HL-60/S4 (cell line): Measurements from ENCODE around the gene KLHDC8B.
"Not testable (repeated sequence)": the region's sequence is repeated elsewhere in the genome, so short reads cannot be mapped to it uniquely, and the experiment has no call there.

Experiments
- in situ Hi-C: fragments of 300-500 bp; cut with MboI; formaldehyde crosslinking; loops from 2 replicates; pipeline ENCODE4 v1.14.3; 2022; ENCODE audit warnings: low sequenced_read_pairs

The KLHDC8B gene

DNA sequence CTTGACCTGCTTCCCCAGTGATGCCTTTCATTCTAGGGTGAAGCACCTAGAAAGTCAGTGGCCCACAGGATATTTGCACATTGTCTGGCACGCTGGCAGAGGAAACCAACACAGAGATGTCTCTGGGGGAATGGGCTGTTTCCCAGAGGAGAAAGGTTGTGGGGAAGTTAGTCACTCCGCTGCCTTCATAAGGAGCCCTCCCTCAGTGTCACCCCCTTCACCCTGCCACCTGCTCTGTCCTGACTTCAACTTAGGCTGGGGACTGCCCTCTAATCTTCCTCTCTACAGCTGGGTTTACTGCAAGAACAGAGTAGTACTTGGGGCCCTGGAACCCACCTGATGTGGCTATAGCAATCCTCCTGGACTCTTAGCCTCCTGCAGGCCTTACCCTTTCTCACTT, 5.7 kb downstream of the KLHDC8B start:
- in situ Hi-C loops = no loop called here

DNA sequence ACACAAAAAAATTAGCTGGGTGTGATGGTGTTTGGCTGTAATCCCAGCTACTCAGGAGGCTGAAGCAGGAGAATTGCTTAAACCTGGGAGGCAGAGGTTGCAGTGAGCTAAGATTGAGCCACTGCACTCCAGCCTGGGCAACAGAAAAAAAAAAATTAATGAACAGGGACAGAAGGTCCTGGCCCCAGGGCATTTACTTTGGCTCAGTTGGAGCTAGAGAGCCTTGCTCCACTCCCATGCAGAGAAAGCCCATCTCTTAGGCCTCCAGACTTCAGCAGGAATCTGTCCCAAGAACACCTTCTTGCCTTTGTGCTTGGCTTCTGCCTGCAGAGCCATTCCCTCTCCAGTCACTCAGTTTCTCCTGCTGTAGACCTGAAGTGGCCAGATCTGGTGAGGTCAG, 8.7 kb downstream of the KLHDC8B start:
- in situ Hi-C loops = no loop called here

DNA sequence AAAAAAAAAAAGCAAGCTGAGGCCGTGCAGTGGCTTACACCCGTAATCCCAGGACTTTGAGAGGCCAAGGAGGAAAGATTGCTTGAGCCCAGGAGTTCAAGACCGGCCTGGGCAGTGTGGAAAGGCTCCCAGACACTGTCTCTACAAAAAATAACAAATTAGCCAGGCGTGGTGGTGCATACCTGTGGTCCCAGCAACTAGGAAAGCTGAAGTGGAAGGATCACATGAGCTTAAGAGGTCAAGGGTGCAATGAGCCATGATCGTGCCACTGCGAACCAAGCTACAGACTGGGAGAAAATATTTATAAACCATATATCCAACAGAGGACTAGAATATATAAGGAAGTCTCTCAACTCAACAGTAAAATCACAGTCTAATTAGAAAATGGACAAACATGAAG, 10.0 kb downstream of the KLHDC8B start:
- in situ Hi-C loops = no loop called here

DNA sequence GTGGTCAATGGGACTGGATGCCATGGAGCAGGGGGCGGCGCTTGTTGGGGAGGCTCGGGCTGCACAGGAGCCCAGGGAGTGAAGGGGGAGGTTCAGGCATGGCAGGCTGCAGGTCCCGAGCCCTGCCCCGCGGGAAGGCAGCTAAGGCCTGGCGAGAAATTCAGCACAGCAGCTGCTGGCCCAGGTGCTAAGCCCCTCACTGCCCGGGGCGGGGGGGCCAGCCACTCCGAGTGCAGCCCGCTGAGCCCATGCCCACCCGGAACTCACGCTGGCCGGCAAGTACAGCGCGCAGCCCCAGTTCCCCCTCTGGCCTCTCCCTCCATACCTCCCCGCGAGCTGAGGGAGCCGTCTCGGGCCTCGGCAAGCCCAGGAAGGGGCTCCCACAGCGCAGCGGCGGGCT, 11.3 kb downstream of the KLHDC8B start:
- in situ Hi-C loops = no loop called here

DNA sequence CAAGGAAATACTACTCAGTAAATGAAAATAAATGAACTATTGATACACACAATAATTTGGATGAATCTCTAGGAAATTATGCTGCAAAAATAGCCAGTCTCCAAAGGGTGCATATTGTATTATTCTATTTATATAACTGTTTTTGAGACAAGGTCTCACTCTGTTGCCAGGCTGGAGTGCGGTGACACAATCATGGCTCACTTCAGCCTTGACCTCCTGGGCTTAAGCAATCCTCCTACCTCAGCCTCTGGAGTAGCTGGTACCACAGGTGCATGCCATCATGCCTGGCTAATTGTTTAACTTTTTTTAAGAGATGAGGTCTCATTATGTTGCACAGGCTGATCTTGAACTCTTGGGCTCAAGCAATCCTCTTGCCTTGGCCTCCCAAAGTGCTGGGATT, 12.5 kb downstream of the KLHDC8B start:
- in situ Hi-C loops = no loop called here

DNA sequence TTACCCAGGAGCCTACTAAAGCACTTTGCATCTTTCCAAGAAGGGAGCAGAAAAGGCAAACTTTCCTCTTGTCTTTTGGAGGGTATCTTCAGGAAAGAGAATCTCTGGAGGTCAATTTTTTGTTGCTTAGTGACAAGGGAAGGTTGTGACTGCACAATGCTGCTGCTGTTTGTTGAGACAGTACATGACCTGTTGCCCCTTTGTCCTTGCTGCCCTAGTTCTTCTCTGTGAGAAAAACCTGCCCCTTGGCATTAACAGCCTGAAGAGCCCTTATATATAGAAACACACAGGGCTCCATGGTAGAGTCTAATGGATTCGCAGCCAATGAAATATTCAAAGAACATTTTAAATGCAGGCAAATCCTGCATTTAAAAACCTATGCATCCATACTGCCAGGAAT, 20.3 kb downstream of the KLHDC8B start:
- in situ Hi-C loops = no loop called here

DNA sequence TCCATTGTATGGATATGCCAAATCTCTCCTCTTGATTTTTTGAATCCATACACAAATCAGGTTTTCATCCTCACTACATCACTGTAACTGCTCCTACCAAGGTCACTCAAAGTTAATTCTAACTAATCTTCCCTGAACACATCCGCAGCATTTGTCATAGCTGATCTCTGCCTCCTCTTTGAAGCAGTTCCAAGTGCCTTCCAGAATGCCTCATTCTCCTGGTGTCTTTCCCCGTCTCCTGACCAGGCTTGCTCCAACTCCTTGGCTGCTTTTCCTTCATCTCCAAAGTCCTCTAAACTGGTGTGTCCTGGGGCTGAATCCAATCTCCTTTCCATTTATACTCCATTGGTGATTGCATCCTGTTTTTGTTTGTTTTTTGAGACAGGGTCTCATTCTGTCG, 26.8 kb downstream of the KLHDC8B start:
- in situ Hi-C loops = no loop called here

DNA sequence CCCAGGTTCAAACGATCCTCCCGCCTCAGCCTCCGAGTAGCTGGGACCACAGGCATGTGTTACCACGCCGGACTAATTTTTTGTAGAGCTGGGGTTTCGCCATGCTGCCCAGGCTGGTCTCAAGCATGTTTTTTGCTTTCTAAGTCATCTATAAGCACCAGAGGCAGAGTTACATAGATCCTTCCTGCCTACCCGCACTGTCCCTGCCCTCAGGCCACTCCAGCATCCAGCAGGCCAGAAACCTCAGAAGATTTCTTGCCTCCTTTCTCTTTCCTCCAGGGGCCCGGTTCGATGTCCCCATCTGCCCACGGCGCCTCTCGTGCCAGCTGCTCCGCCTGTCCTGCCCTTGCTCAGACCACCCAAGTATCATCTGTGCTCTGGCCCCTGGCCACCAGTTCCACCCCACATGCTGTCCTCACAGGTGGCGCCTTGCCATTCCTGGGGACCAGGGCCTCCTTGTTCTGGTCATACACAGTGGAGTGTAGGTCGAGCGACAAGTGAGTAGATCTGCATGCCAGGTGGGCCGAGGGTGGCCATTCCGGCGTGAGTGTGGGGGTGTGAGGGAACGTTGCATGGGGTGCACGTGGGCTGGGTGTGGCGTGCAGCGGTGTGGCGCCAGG, 27.3 kb downstream of the KLHDC8B start:
- in situ Hi-C loops = no loop called here

DNA sequence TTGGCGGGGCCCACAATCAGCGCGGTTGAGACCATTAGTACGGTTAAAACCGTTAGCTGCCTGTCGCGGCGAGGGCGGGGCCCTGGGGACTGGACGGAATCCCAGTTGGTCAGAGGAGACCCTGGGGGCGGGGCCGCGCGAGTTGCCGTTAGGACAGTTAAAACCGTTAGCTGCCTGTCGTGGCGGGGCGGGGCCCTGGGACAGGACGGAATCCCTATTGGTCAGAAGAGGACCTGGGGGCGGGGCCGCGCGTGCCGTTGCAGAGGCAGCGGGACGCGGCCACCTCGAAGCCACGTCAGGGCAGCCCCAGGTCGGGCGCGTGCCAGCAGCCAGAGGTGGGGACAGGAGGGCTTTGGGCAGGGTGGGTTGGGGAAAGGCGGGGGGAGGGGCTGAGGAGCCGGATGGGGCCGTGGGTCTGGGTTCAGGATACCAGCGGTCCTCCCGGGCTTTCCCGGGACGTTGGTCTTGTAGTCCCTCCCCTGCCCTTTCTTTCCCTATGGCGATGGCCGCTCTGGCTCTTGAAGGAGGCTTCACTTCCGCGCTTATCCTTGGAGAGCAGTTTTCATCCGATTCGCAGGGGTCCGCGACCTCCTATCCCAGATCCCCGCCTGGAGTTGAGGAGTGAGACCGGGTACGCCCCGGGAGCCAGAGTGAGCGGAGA, 28.0 kb downstream of the KLHDC8B start:
- in situ Hi-C loops = no loop called here

DNA sequence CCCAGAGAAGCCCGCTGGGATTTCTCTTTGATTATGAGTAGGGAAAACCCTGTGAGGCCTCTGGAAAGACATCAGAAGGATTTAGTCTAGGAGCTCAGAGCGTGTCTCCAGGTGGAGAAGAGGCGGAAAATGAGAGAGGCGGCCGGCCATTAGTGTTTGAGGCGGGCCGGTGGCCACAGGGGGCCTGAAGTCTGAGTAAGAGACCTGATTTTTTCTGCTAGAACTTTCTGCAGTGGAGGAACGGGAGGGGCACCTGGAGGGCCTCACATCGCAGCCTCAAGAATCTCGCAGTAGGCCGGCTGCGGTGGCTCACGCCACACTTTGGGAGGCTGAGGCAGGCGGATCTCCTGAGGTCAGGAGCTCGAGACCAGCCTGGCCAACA, 28.5 kb downstream of the KLHDC8B start:
- in situ Hi-C loops = no loop called here

DNA sequence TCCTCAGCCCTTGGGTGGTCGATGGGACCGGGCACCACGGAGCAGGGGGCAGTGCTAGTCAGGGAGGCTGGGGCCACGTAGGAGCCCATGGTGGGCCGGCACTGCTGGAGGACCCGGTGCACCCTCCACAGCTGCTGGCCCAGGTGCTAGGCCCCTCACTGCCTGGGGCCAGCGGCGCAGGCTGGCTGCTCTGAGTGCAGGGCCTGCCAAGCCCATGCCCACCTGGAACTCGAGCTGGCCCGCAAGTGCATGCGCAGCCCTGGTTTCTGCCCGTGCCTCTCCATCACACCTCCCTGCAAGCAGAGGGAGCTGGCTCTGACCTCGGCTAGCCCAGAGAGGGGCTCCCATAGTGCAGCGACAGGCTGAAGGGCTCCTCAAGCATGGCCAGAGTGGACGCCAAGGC, 42.1 kb downstream of the KLHDC8B start:
- in situ Hi-C loops = no loop called here

DNA sequence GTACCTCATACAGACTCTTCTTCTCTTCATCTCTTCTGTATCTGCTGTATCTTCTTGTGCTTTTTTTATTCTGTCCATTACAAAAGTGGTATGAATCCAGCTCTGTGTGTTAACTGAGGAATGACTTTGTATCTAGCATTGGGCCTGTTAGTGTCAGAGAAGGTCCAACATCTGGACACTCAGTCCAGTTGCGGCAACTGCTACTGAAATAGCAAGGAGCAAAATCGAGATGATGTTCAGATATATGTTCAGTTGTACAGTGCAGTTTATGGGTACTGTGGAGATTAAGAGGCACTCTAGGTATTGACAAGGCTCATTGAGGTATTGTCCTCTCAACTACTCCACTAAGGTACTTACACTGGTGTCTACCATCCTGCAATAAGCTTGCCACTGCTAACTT, 42.6 kb downstream of the KLHDC8B start:
- in situ Hi-C loops = no loop called here

DNA sequence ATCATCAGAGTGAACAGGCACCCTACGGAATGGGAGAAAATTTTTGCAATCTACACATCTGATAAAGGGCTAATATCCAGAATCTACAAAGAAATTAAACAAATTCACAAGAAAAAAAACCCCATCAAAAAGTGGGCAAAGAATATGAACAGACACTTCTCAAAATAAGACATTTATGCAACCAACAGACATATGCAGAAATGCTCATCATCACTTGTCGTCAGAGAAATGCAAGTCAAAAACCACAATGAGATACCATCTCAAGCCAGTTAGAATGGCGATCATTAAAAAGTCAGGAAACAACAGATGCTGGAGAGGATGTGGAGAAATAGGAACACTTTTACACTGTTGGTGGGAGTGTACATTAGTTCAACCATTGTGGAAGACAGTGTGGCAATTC, 45.3 kb downstream of the KLHDC8B start:
- in situ Hi-C loops = not testable (repeated sequence)

DNA sequence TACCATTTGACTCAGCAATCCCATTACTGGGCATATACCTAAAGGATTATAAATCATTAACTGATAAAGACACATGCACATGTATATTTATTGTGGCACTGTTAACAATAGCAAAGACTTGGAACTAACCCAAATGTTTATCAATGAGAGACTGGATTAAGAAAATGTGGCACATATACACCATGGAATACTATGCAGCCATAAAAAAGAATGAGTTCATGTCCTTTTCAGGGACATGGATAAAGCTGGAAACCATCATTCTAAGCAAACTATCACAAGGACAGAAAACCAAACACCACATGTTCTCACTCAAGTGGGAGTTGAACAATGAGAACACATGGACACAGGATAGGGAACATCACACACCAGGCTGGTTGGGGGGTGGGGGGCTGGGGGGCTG, 45.7 kb downstream of the KLHDC8B start:
- in situ Hi-C loops = not testable (repeated sequence)

DNA sequence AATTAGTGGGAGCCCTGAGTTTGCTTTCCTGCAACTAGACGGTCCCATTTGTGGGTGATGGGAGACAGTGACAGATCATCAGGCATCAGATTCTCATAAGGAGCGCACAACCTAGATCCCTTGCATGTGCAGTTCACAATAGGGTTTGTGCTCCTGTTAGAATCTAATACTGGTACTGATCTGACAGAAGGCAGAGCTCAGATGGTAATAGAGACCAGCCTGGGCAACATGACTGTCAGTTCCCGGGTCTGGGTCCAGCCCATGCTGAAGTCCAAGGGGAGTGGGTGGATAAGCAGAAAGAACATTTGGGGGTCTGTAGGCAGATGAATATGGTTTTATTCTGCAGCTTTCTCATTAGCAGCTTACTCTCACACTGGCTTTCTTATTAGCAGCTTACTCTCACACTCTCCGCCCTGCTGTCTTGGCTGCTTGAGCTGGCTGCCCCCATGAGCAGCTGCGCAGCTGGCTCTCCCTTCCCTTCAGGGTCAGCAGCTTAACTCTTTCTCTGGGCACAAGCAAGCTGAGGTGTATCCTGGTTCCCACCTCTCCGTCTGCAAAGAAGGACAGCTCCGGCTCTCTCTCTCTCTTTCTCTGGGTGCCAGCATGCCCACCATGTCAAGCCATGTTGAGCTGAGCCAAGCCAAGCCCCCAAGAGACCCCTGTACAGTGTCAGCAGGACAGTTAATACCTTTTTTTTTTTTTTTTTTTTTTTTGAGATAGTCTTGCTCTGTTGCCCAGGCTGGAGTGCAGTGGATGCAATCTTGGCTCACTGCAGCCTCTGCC, 46.5 kb downstream of the KLHDC8B start:
- in situ Hi-C loops = no loop called here

DNA sequence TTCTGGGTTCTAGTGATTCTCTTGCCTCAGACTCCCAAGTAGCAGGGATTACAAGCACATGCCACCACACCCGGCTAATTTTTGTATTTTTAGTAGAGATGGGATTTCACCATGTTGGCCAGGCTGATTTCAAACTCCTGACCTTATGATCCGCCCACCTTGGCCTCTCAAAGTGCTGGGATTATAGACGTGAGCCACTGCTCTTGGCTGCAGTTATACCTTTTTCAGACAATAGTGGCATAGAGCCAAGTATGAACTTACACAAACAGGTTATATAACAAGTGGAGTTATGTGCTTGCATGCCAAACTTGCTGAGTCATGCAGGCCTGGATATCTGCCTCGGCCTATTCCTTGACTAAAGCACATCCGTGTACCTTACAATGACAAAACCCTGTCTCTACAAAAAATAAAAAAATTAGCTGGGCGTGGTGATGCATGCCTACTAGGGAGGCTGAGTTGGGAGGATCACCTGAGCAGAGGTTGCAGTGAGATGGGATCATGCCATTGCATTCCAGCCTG, 47.1 kb downstream of the KLHDC8B start:
- in situ Hi-C loops = not testable (repeated sequence)

DNA sequence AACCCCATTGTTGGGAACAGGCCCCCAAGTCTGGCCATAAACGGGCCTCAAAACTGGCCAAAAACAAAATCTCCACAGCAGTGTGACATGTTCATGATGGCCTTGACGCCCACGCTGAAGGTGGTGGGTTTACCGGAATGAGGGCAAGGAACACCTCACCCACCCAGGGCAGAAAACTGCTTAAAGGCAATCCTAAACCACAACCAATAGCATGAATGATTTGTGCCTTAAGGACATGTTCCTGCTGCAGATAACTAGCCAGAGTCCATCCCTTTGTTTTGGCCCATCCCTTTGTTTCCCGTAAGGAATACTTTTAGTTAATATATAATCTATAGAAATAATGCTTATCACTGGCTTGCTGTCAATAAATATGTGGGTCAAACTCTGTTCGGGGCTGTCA, 47.7 kb downstream of the KLHDC8B start:
- in situ Hi-C loops = no loop called here

DNA sequence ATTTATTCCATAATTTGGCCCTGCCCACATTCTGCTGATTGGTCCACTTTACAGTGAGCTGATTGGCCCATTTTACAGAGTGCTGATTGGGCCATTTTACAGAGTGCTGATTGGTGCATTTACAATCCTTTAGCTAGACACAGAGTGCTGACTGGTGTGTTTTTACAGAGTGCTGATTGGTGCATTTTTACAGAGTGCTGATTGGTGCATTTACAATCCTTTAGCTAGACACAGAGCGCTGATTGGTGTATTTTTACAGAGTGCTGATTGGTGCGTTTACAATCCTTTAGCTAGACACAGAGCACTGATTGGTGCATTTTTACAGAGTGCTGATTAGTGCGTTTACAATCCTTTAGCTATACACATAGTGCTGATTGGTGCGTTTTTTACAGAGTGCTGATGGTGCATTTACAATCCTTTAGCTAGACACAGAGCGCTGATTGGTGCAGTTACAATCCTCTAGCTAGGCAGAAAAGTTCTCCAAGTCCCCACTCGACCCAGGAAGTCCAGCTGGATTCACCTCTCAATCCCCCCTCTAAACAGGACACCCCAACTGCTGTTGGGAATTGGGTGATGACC, 49.7 kb downstream of the KLHDC8B start:
- in situ Hi-C loops = not testable (repeated sequence)

DNA sequence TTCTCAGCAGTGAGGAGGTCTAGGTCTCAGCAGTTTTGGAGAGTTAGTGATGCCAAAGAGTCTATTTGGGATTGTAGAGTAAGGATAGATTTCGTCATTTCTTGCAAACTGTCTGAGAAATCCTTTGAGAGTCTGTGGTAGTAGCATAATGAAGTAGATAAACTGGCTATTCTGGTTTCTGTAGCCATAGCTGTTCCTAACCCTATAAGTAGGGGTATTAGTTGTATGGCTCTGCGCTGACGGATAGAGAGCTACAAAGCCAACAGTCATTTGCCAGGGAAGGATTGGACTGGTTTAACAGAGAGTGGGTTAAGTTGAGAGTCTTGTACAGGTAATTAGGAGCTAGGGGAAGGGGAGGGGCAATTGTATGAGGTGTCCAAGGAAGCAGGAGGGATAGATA, 50.6 kb downstream of the KLHDC8B start:
- in situ Hi-C loops = no loop called here
